ENCODE measurements around the gene DTX3.
"Not testable (repeated sequence)": the region's sequence is repeated elsewhere in the genome, so short reads cannot be mapped to it uniquely, and the experiment has no call there.

DNA sequence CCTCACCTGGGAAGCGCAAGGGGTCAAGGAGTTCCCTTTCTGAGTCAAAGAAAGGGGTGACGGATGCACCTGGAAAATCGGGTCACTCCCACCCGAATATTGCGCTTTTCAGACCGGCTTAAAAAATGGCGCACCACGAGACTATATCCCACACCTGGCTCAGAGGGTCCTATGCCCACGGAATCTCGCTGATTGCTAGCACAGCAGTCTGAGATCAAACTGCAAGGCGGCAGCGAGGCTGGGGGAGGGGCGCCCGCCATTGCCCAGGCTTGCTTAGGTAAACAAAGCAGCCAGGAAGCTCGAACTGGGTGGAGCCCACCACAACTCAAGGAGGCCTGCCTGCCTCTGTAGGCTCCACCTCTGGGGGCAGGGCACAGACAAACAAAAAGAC, 42.0 kb downstream of the DTX3 start:
- not testable (repeated sequence) for TF ChIP-seq L3MBTL2 (conservative IDR thresholded peaks at IDR 0.05); FOXM1 (IDR thresholded peaks at IDR 0.05; ENCODE audit: borderline replicate concordance); NFRKB (IDR thresholded peaks at IDR 0.05); ZNF384 (IDR thresholded peaks at IDR 0.05)
